DND-41 (cell line): ENCODE data around the gene TET3.

Source experiments
- EZH2 ChIP-seq: IDR thresholded peaks from 3 replicates; pipeline ENCODE4 v1.6.1; 2012; ENCODE audit warnings: borderline replicate concordance, low read depth, mild to moderate bottlenecking, moderate library complexity, low read length, inconsistent platforms; ENCODE audit not compliant: severe bottlenecking
- TF ChIP-seq, protein P1 (sequence below): IDR thresholded peaks from 2 replicates; pipeline ENCODE4 v1.5.1; 2012; ENCODE audit warnings: borderline replicate concordance, low read length, moderate library complexity, mild to moderate bottlenecking; ENCODE audit not compliant: poor library complexity, severe bottlenecking; ENCODE audit errors: extremely low read depth

DNA sequence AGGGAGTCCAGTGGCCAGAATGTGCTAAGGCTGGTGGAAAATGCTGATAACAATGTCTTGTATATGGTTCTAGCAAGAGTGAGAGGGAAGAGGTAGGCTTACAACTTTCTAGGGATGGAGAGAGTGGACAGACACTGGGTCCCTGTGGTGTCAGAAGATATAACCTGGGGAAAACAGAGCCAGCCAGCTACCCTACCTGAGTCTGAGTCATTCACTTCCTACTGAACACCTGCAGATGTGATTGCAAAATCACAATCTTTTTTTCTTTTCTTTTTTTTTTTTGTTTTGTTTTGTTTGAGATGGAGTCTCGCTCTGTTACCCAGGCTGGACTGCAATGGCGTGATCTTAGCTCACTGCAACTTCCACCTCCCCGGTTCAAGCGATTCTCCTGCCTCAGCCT, 7.3 kb downstream of the TET3 start:
- TF ChIP-seq, protein P1, sequence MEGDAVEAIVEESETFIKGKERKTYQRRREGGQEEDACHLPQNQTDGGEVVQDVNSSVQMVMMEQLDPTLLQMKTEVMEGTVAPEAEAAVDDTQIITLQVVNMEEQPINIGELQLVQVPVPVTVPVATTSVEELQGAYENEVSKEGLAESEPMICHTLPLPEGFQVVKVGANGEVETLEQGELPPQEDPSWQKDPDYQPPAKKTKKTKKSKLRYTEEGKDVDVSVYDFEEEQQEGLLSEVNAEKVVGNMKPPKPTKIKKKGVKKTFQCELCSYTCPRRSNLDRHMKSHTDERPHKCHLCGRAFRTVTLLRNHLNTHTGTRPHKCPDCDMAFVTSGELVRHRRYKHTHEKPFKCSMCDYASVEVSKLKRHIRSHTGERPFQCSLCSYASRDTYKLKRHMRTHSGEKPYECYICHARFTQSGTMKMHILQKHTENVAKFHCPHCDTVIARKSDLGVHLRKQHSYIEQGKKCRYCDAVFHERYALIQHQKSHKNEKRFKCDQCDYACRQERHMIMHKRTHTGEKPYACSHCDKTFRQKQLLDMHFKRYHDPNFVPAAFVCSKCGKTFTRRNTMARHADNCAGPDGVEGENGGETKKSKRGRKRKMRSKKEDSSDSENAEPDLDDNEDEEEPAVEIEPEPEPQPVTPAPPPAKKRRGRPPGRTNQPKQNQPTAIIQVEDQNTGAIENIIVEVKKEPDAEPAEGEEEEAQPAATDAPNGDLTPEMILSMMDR = no peak
- TF ChIP-seq EZH2 = no peak
